Measurements from ENCODE around the gene LPCAT1. TPM values are rescaled to one million over a fixed set of nuclear protein-coding genes. Genes with fewer than 3 reads are reported as not detected.
A peak's percentile ranks its signal among the peaks of the same experiment; 100 is the strongest.

LPCAT1 gene
- total RNA-seq, 1 donor from 2014 or later = 108 TPM

DNA sequence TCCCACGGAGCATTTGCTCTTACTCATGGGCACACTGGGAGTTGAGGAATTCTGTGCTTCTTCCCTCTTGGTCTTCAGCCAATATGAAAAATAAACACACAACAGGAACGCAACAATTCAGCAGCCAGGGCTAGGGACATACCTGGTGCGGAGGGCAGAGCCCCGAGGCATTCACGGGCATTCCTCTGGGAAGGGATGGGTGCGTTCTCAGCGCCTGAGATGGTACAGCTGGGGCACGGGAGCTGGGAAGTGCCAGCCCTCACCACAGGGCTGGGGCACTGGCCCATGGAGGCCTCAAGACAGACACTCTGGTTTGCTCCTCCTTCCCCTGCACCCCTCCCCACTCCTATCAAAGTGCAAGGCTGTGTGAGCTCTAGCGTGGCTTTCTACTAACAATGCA, 80.6 kb downstream of the LPCAT1 start:
- H3K9ac ChIP-seq = no peak overlapping the region
- H3K36me3 ChIP-seq = no peaks in the 10 kb centered on the region
- H3K4me3 ChIP-seq = no peak overlapping the region
- H3K9me3 Mint-ChIP-seq = peaks cover 9% of the 10 kb centered on the region
- H3K79me2 ChIP-seq (ENCODE audit: low read depth) = no peaks in the 10 kb centered on the region
- peaks cover 8% of the 10 kb centered on the region for H3K4me1 ChIP-seq
- TF ChIP-seq EZH2 (IDR thresholded peaks at IDR 0.05) (no peak), CTCF (IDR thresholded peaks at IDR 0.05) (no peak), EZH2phosphoT487 (IDR thresholded peaks at IDR 0.05) (no peak)
- H3K4me1 Mint-ChIP-seq = peaks cover 6% of the 10 kb centered on the region
- peaks cover 58% of the 10 kb centered on the region for H3K27me3 Mint-ChIP-seq (ENCODE audit: insufficient read depth, low read depth)
- H2AFZ ChIP-seq (replicated peaks) = no peak overlapping the region
- H3K4me3 Mint-ChIP-seq = peak overlapping the region; percentile 33
- no peak for DNase-seq (ENCODE audit: low spot score)
- peaks cover 28% of the 10 kb centered on the region for H4K20me1 ChIP-seq (ENCODE audit: low read depth)
- H3K36me3 Mint-ChIP-seq = no peaks in the 10 kb centered on the region
- peaks cover 93% of the 10 kb centered on the region for H3K27me3 ChIP-seq
- no peak overlapping the region for H3K27ac Mint-ChIP-seq
- no peaks in the 10 kb centered on the region for H3F3A ChIP-seq (ENCODE audit: low read depth)
- H3K27ac ChIP-seq = no peak overlapping the region
- no peak overlapping the region for H3K4me2 ChIP-seq
- H3K9me3 ChIP-seq (ENCODE audit: low read depth) = no peaks in the 10 kb centered on the region

DNA sequence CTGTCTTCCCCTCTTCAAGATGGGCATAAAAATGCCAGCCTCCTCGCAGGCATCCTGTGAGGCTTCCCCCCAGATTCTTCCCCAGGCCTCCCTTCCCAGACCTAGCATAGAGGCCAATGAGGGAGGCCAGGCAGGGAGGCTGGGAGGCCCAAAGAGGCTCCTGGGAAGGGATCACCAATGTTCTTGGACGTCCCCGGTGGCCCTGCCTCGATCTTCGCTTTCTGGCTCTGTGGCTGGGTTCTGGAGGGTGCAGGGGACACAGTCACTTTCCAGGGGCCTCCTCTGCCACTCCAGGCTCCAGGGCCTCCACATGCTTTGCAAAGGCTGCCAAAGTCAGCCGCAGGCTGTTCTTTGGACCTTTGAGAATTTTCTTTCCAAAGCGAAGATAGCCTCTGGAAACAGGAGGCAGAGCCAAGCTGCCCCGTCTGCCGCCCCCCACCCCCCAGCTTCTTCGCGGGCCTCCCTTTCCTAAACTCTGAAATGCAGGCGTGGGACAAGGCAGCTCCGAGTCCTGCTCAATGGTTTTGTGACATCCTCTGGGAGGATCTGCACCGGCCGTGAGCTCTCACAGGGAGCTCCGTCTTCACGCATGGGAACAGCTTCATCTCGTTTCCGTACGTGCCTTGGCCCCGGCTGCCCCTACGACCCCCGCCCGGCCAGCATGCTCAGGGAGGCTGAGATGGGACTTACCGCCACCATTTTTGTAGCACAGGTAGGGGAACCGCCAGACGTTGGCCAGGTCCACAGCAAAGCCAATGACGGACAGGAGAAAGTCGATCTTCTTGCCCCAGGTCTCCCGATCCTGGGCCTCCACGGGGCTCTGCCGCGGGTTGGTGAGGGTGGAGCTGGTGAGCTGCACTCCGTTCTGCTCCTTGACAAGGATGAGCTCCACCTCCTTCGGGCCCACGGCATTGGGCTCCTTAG, 81.3 kb downstream of the LPCAT1 start:
- Histone ChIP-seq H3K9me3 (ENCODE audit: low read depth) (no peaks in the 10 kb centered on the region), H3K4me2 (no peak overlapping the region), H3K79me2 (ENCODE audit: low read depth) (no peaks in the 10 kb centered on the region), H3K4me1 (peaks cover 8% of the 10 kb centered on the region), H3K27ac (no peak overlapping the region), H3K9ac (no peak overlapping the region), H3K36me3 (no peaks in the 10 kb centered on the region), H3F3A (ENCODE audit: low read depth) (no peaks in the 10 kb centered on the region), H3K4me3 (no peak overlapping the region), H4K20me1 (ENCODE audit: low read depth) (peaks cover 27% of the 10 kb centered on the region), H2AFZ (replicated peaks) (no peak overlapping the region), H3K27me3 (peaks cover 86% of the 10 kb centered on the region)
- Mint-ChIP-seq H3K36me3 (no peaks in the 10 kb centered on the region), H3K27me3 (ENCODE audit: insufficient read depth, low read depth) (peaks cover 54% of the 10 kb centered on the region), H3K27ac (no peak overlapping the region), H3K4me1 (peaks cover 6% of the 10 kb centered on the region), H3K4me3 (peak overlapping the region; percentile 33), H3K9me3 (peaks cover 9% of the 10 kb centered on the region)
- no peak for TF ChIP-seq EZH2 (IDR thresholded peaks at IDR 0.05)
- TF ChIP-seq EZH2phosphoT487 (IDR thresholded peaks at IDR 0.05) = no peak
- TF ChIP-seq CTCF (IDR thresholded peaks at IDR 0.05) = no peak
- no peak for DNase-seq (ENCODE audit: low spot score)

GRCh38 chr5:1441166-1441865, 82.4 kb downstream of the LPCAT1 start:
- H3K4me3 Mint-ChIP-seq = no peak overlapping the region
- no peaks in the 10 kb centered on the region for H3F3A ChIP-seq (ENCODE audit: low read depth)
- no peaks in the 10 kb centered on the region for H3K36me3 ChIP-seq
- H3K9me3 Mint-ChIP-seq = peaks cover 9% of the 10 kb centered on the region
- no peak for TF ChIP-seq EZH2 (IDR thresholded peaks at IDR 0.05)
- no peak for TF ChIP-seq CTCF (IDR thresholded peaks at IDR 0.05)
- TF ChIP-seq EZH2phosphoT487 (IDR thresholded peaks at IDR 0.05) = no peak
- H3K36me3 Mint-ChIP-seq = no peaks in the 10 kb centered on the region
- no peak for DNase-seq (ENCODE audit: low spot score)
- H2AFZ ChIP-seq (replicated peaks) = no peak overlapping the region
- H3K27me3 Mint-ChIP-seq (ENCODE audit: insufficient read depth, low read depth) = peaks cover 42% of the 10 kb centered on the region
- H3K27ac Mint-ChIP-seq = no peak overlapping the region
- no peak overlapping the region for H3K4me3 ChIP-seq
- H3K27ac ChIP-seq = no peak overlapping the region
- peaks cover 18% of the 10 kb centered on the region for H4K20me1 ChIP-seq (ENCODE audit: low read depth)
- H3K4me2 ChIP-seq = no peak overlapping the region
- H3K27me3 ChIP-seq = peaks cover 75% of the 10 kb centered on the region
- H3K4me1 ChIP-seq = peaks cover 8% of the 10 kb centered on the region
- H3K4me1 Mint-ChIP-seq = peaks cover 6% of the 10 kb centered on the region
- no peaks in the 10 kb centered on the region for H3K9me3 ChIP-seq (ENCODE audit: low read depth)
- H3K9ac ChIP-seq = no peak overlapping the region
- no peaks in the 10 kb centered on the region for H3K79me2 ChIP-seq (ENCODE audit: low read depth)

All from neural progenitor cell (in vitro differentiated cells).